GM21526 (cell line): ENCODE data around the gene ECSCR.
"Not testable (repeated sequence)": the region's sequence is repeated elsewhere in the genome, so short reads cannot be mapped to it uniquely, and the experiment has no call there.

Experiments
- ATAC-seq: cut with Tn5 transposase; IDR thresholded peaks from one replicate; pipeline ENCODE4 v1.9.1; 2021; ENCODE audit warnings: moderate library complexity; ENCODE audit not compliant: unreplicated experiment, low FRiP score

The ECSCR gene

GRCh38 chr5:139446956-139447779, 15.4 kb downstream of the ECSCR start:
- ATAC-seq, result no peak

GRCh38 chr5:139445325-139446170, 17.0 kb downstream of the ECSCR start:
- ATAC-seq, result no peak

- ATAC-seq, result no peak
These were observed 18.6 kb downstream of the ECSCR start for GRCh38 chr5:139443831-139444453.

GRCh38 chr5:139440416-139440815, 22.1 kb downstream of the ECSCR start:
- ATAC-seq, result not testable (repeated sequence)

GRCh38 chr5:139439013-139439903, 23.3 kb downstream of the ECSCR start, which contains the start of gene DNAJC18:
DNAJC18 (minus strand) TSS chr5:139439525; CDS start chr5:139439445, 80 bp downstream.
- ATAC-seq, result peak; percentile 90

GRCh38 chr5:139438707-139439012, 23.9 kb downstream of the ECSCR start:
- no peak for ATAC-seq

GRCh38 chr5:139435676-139436075, 26.9 kb downstream of the ECSCR start:
- ATAC-seq, result no peak

- no peak for ATAC-seq
These were observed 30.8 kb downstream of the ECSCR start for GRCh38 chr5:139431706-139432105.

- ATAC-seq, result no peak
These were observed 32.5 kb downstream of the ECSCR start for GRCh38 chr5:139430015-139430414.

GRCh38 chr5:139426203-139426885, 36.2 kb downstream of the ECSCR start:
- no peak for ATAC-seq

GRCh38 chr5:139425497-139425896, 37.0 kb downstream of the ECSCR start:
- no peak for ATAC-seq

- ATAC-seq, result peak; percentile 60
These were observed 40.1 kb downstream of the ECSCR start for GRCh38 chr5:139422307-139422893.

GRCh38 chr5:139419226-139420192, 43.0 kb downstream of the ECSCR start:
- no peak for ATAC-seq

- ATAC-seq, result no peak
These were observed 43.8 kb downstream of the ECSCR start for GRCh38 chr5:139418793-139419192.

- no peak for ATAC-seq
These were observed 45.3 kb downstream of the ECSCR start for GRCh38 chr5:139417214-139417613.

GRCh38 chr5:139416651-139417050, 45.9 kb downstream of the ECSCR start:
- no peak for ATAC-seq

GRCh38 chr5:139415869-139416268, 46.7 kb downstream of the ECSCR start:
- ATAC-seq, result no peak

GRCh38 chr5:139415221-139415861, 47.2 kb downstream of the ECSCR start:
- ATAC-seq, result no peak
